SK-N-SH treated with all-trans-retinoic acid at 6 μM for 48 hours (cell line): Measurements from ENCODE around the gene GIPC3.

Experiments used
- BACH2 ChIP-seq: fragments of 250-450 bp; sonication (Bioruptor Pico); IDR thresholded peaks from 2 replicates; pipeline ENCODE4 v1.9.0; 2021; ENCODE audit warnings: mild to moderate bottlenecking, borderline replicate concordance
- OSR1 ChIP-seq: fragments of 250-450 bp; sonication (Bioruptor Pico); IDR thresholded peaks from 2 replicates; pipeline ENCODE4 v1.8.0; 2022; ENCODE audit warnings: moderate library complexity, mild to moderate bottlenecking, inconsistent platforms
- ZC3H10 ChIP-seq: fragments of 250-450 bp; sonication (Bioruptor Pico); IDR thresholded peaks from 2 replicates; pipeline ENCODE4 v1.5.1; 2021; ENCODE audit warnings: mild to moderate bottlenecking, moderate library complexity
- ZNF565 ChIP-seq: fragments of 450-650 bp; formaldehyde crosslinking; conservative IDR thresholded peaks from 2 replicates; pipeline ENCODE4 v1.5.0; 2020; ENCODE audit warnings: low read depth, mild to moderate bottlenecking, moderate library complexity
- ZNF70 ChIP-seq: fragments of 450-650 bp; formaldehyde crosslinking; IDR thresholded peaks from 2 replicates; pipeline ENCODE4 v1.5.0; 2020; ENCODE audit warnings: mild to moderate bottlenecking, moderate library complexity
- TF ChIP-seq, protein P1 (sequence below): fragments of 250-450 bp; sonication (Bioruptor Pico); IDR thresholded peaks from 2 replicates; pipeline ENCODE4 v1.8.0; 2021; ENCODE audit warnings: low read depth, mild to moderate bottlenecking, moderate library complexity, borderline replicate concordance
- TF ChIP-seq, protein P2 (sequence below): fragments of 250-450 bp; sonication (Bioruptor Pico); IDR thresholded peaks from 2 replicates; pipeline ENCODE4 v1.8.0; 2020; ENCODE audit warnings: mild to moderate bottlenecking, moderate library complexity, borderline replicate concordance
- TF ChIP-seq, protein P3 (sequence below): fragments of 250-450 bp; sonication (Bioruptor Pico); IDR thresholded peaks from 2 replicates; pipeline ENCODE4 v1.5.1; 2020; ENCODE audit warnings: low read depth, mild to moderate bottlenecking, moderate library complexity

DNA sequence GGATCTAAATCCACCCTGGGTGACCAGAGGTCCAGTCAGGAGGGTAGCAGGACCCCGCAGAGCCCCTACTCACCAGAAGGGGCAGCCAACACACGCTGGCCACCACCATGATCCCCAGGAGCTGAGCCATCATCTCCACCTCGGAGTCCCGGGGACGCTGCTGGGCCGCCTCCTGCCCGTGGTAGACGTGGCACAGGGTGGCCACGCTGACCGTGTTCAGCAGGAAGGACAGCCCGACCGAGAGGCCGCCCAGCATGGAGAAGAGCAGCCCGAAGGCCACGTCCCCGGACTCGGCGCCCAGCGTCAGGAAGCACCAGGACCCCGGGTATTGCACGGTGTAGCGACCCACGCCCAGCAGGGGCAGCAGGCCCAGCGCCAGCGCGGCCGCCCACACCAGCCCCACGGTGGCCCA lies 14.5 kb downstream of the GIPC3 start:
- TF ChIP-seq, protein P1, sequence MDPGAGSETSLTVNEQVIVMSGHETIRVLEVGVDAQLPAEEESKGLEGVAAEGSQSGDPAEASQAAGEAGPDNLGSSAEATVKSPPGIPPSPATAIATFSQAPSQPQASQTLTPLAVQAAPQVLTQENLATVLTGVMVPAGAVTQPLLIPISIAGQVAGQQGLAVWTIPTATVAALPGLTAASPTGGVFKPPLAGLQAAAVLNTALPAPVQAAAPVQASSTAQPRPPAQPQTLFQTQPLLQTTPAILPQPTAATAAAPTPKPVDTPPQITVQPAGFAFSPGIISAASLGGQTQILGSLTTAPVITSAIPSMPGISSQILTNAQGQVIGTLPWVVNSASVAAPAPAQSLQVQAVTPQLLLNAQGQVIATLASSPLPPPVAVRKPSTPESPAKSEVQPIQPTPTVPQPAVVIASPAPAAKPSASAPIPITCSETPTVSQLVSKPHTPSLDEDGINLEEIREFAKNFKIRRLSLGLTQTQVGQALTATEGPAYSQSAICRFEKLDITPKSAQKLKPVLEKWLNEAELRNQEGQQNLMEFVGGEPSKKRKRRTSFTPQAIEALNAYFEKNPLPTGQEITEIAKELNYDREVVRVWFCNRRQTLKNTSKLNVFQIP (CRISPR knock-in tag): no peak
- TF ChIP-seq BACH2 (no peak), ZNF565 (CRISPR knock-in tag) (no peak), ZNF70 (CRISPR knock-in tag) (no peak), ZC3H10 (CRISPR knock-in tag) (no peak), OSR1 (no peak)
- TF ChIP-seq, protein P2, sequence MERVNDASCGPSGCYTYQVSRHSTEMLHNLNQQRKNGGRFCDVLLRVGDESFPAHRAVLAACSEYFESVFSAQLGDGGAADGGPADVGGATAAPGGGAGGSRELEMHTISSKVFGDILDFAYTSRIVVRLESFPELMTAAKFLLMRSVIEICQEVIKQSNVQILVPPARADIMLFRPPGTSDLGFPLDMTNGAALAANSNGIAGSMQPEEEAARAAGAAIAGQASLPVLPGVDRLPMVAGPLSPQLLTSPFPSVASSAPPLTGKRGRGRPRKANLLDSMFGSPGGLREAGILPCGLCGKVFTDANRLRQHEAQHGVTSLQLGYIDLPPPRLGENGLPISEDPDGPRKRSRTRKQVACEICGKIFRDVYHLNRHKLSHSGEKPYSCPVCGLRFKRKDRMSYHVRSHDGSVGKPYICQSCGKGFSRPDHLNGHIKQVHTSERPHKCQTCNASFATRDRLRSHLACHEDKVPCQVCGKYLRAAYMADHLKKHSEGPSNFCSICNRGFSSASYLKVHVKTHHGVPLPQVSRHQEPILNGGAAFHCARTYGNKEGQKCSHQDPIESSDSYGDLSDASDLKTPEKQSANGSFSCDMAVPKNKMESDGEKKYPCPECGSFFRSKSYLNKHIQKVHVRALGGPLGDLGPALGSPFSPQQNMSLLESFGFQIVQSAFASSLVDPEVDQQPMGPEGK: no peak
- TF ChIP-seq, protein P3, sequence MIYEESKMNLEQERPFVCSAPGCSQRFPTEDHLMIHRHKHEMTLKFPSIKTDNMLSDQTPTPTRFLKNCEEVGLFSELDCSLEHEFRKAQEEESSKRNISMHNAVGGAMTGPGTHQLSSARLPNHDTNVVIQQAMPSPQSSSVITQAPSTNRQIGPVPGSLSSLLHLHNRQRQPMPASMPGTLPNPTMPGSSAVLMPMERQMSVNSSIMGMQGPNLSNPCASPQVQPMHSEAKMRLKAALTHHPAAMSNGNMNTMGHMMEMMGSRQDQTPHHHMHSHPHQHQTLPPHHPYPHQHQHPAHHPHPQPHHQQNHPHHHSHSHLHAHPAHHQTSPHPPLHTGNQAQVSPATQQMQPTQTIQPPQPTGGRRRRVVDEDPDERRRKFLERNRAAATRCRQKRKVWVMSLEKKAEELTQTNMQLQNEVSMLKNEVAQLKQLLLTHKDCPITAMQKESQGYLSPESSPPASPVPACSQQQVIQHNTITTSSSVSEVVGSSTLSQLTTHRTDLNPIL (CRISPR knock-in tag): no peak
